ENCODE measurements around the gene HEPN1. TPM values are rescaled to one million over a fixed set of nuclear protein-coding genes. Genes with fewer than 3 reads are reported as not detected.
"Not testable (repeated sequence)": the region's sequence is repeated elsewhere in the genome, so short reads cannot be mapped to it uniquely, and the experiment has no call there.

Gene HEPN1
- total and polyA plus RNA-seq, 2 of the 8 experiments (the other 6 are each of a cell fraction or from before 2014, with no cell fraction given): not detected

GRCh38 chr11:124968197-124968596 lies 49.1 kb downstream of the HEPN1 start:
- H2AFZ ChIP-seq (ENCODE audit: low read length); H3K4me1 ChIP-seq (replicated peaks in 1 of 4; ENCODE audit: control insufficient read depth in 3 of 4, insufficient read depth in 4 of 4, low read length in 3 of 4); H3K23ac ChIP-seq (ENCODE audit: insufficient read length); H3K36me3 ChIP-seq (ENCODE audit: control insufficient read depth in 2 of 4, insufficient read depth in 4 of 4, low read length in 3 of 4); H4K5ac ChIP-seq (ENCODE audit: insufficient read length, low read depth, low read length); H2BK12ac ChIP-seq (ENCODE audit: low read depth, low read length); H3K79me2 ChIP-seq (ENCODE audit: control insufficient read depth in 1 of 2, insufficient read depth in 2 of 2, low read length in 2 of 2); H3K4me2 ChIP-seq (ENCODE audit: insufficient read depth in 1 of 2, low read depth in 2 of 2, low read length in 2 of 2); H4K8ac ChIP-seq (ENCODE audit: extremely low read depth, insufficient read depth, low read length); H3K14ac ChIP-seq (ENCODE audit: insufficient read length); H3K4ac ChIP-seq (replicated peaks; ENCODE audit: insufficient read length, low read depth, low read length); POLR2A ChIA-PET (ENCODE audit: partially characterized antibody); H3K56ac ChIP-seq (replicated peaks; ENCODE audit: insufficient read length, low read depth, low read length); H2BK5ac ChIP-seq (ENCODE audit: low read depth, low read length); H3K9ac ChIP-seq (replicated peaks in 1 of 4; ENCODE audit: extremely low read depth in 1 of 4, low read depth in 3 of 4, low read length in 3 of 4); H4K91ac ChIP-seq (replicated peaks; ENCODE audit: insufficient read length, low read length); H3K79me1 ChIP-seq (ENCODE audit: low read depth, low read length); FAIRE-seq; H2BK15ac ChIP-seq (ENCODE audit: low read length); H3K18ac ChIP-seq (ENCODE audit: extremely low read depth, low read length); H2BK20ac ChIP-seq (ENCODE audit: low read length); H3K27me3 ChIP-seq (replicated peaks in 1 of 4; ENCODE audit: control insufficient read depth in 3 of 4, extremely low read depth in 1 of 4, insufficient read depth in 3 of 4, low read length in 3 of 4); H2BK120ac ChIP-seq (replicated peaks; ENCODE audit: low read depth, low read length); H3K27ac ChIP-seq (ENCODE audit: low read depth, low read length); H2AK5ac ChIP-seq (ENCODE audit: low read depth, low read length); H4K20me1 ChIP-seq (replicated peaks in 1 of 2; ENCODE audit: control insufficient read depth in 1 of 2, insufficient read depth in 2 of 2, low read length in 2 of 2); H3K23me2 ChIP-seq (ENCODE audit: low read depth, low read length); DNase-seq (ENCODE audit: low read depth in 1 of 2, low spot score in 2 of 2); H3K4me3 ChIP-seq (ENCODE audit: extremely low read depth in 1 of 4, insufficient read depth in 2 of 4, low read depth in 3 of 4, low read length in 4 of 4); H3K9me3 ChIP-seq (ENCODE audit: insufficient read depth in 2 of 2, low read depth in 1 of 2, low read length in 1 of 2): not testable (repeated sequence)
- WGBS, 2 experiments (ENCODE audit: extremely low coverage in 1 of 2, insufficient coverage in 1 of 2, insufficient read length in 1 of 2, insufficient replicate concordance in 2 of 2, low coverage in 1 of 2, low lambda C conversion rate in 2 of 2, missing lambda C conversion rate in 1 of 2): 83% methylated on average over 13 of the region's 13 CpGs; no CpG with 5 or more reads in 1 of the 2 experiments
- CTCF ChIA-PET (ENCODE audit: partially characterized antibody): interaction anchor here (0.8 to 5.6 kb wide), 4 partner anchors 107 to 389 kb away, joined by 3 to 26 read pairs (median 3); no protein-coding TSS in a partner anchor

Other genes starting within 250 kb of the HEPN1 start
- gene SIAE, start 245.5 kb upstream of the HEPN1 start, total RNA-seq (2021; fragmentation: NEBNext Ultra II Directional; extraction: Animal tissue kit (Norgen Biotek cat#: 25700)): 1.7 and 2.3 TPM in 2 replicates
- 1.9 and 3.7 TPM in 2 replicates for gene SIAE, start 245.5 kb upstream of the HEPN1 start, polyA plus RNA-seq (2011; rRNA removed)
- gene SPA17, start 245.3 kb upstream of the HEPN1 start, total RNA-seq (2021; fragmentation: NEBNext Ultra II Directional; extraction: Animal tissue kit (Norgen Biotek cat#: 25700)): 4.2 and 5.2 TPM in 2 replicates
- gene SPA17, start 245.3 kb upstream of the HEPN1 start, polyA plus RNA-seq (2011; rRNA removed): 1.8 and 3.7 TPM in 2 replicates
- 0.60 and 0.75 TPM in 2 replicates for gene NRGN, start 179.3 kb upstream of the HEPN1 start, total RNA-seq (2021; fragmentation: NEBNext Ultra II Directional; extraction: Animal tissue kit (Norgen Biotek cat#: 25700))
- 1.0 and 1.5 TPM in 2 replicates for gene NRGN, start 179.3 kb upstream of the HEPN1 start, polyA plus RNA-seq (2011; rRNA removed)
- not detected in 2 replicates for gene VSIG2, start 167.0 kb upstream of the HEPN1 start, total RNA-seq (2021; fragmentation: NEBNext Ultra II Directional; extraction: Animal tissue kit (Norgen Biotek cat#: 25700))
- gene VSIG2, start 167.0 kb upstream of the HEPN1 start, polyA plus RNA-seq (2011; rRNA removed): 0.18 and 0.35 TPM in 2 replicates
- 0.17 TPM in 1 of 2 replicates, not detected in the other for gene ESAM, start 157.0 kb upstream of the HEPN1 start, total RNA-seq (2021; fragmentation: NEBNext Ultra II Directional; extraction: Animal tissue kit (Norgen Biotek cat#: 25700))
- 0.09 and 0.19 TPM in 2 replicates for gene ESAM, start 157.0 kb upstream of the HEPN1 start, polyA plus RNA-seq (2011; rRNA removed)
- gene MSANTD2, start 118.8 kb upstream of the HEPN1 start, total RNA-seq (2021; fragmentation: NEBNext Ultra II Directional; extraction: Animal tissue kit (Norgen Biotek cat#: 25700)): 15.9 and 17.3 TPM in 2 replicates
- gene MSANTD2, start 118.8 kb upstream of the HEPN1 start, polyA plus RNA-seq (2011; rRNA removed): 5.6 and 8.2 TPM in 2 replicates
- gene ROBO3, start 53.8 kb upstream of the HEPN1 start, total RNA-seq (2021; fragmentation: NEBNext Ultra II Directional; extraction: Animal tissue kit (Norgen Biotek cat#: 25700)): 7.8 and 12.1 TPM in 2 replicates
- gene ROBO3, start 53.8 kb upstream of the HEPN1 start, polyA plus RNA-seq (2011; rRNA removed): 24.6 and 42.1 TPM in 2 replicates
- gene ROBO4, start 21.4 kb upstream of the HEPN1 start, total RNA-seq (2021; fragmentation: NEBNext Ultra II Directional; extraction: Animal tissue kit (Norgen Biotek cat#: 25700)): not detected in 2 replicates
- gene ROBO4, start 21.4 kb upstream of the HEPN1 start, polyA plus RNA-seq (2011; rRNA removed): 0.03 TPM in 1 of 2 replicates, not detected in the other
- gene HEPACAM, start 16.8 kb downstream of the HEPN1 start, total RNA-seq (2021; fragmentation: NEBNext Ultra II Directional; extraction: Animal tissue kit (Norgen Biotek cat#: 25700)): not detected in 2 replicates
- not detected in 2 replicates for gene HEPACAM, start 16.8 kb downstream of the HEPN1 start, polyA plus RNA-seq (2011; rRNA removed)
- 3.1 and 4.0 TPM in 2 replicates for gene CCDC15, start 35.0 kb downstream of the HEPN1 start, total RNA-seq (2021; fragmentation: NEBNext Ultra II Directional; extraction: Animal tissue kit (Norgen Biotek cat#: 25700))
- 0.64 and 1.5 TPM in 2 replicates for gene CCDC15, start 35.0 kb downstream of the HEPN1 start, polyA plus RNA-seq (2011; rRNA removed)
- 1.1 and 1.3 TPM in 2 replicates for gene SLC37A2, start 144.1 kb downstream of the HEPN1 start, total RNA-seq (2021; fragmentation: NEBNext Ultra II Directional; extraction: Animal tissue kit (Norgen Biotek cat#: 25700))
- 1.9 and 2.0 TPM in 2 replicates for gene SLC37A2, start 144.1 kb downstream of the HEPN1 start, polyA plus RNA-seq (2011; rRNA removed)
- 17.0 and 17.3 TPM in 2 replicates for gene TMEM218, start 192.4 kb downstream of the HEPN1 start, total RNA-seq (2021; fragmentation: NEBNext Ultra II Directional; extraction: Animal tissue kit (Norgen Biotek cat#: 25700))
- gene TMEM218, start 192.4 kb downstream of the HEPN1 start, polyA plus RNA-seq (2011; rRNA removed): 30.5 and 33.5 TPM in 2 replicates
- 1.9 and 2.0 TPM in 2 replicates for gene PKNOX2, start 245.5 kb downstream of the HEPN1 start, total RNA-seq (2021; fragmentation: NEBNext Ultra II Directional; extraction: Animal tissue kit (Norgen Biotek cat#: 25700))
- gene PKNOX2, start 245.5 kb downstream of the HEPN1 start, polyA plus RNA-seq (2011; rRNA removed): 2.0 and 2.5 TPM in 2 replicates